ENCODE data around the gene TINAGL1. TPM values are rescaled to one million over a fixed set of nuclear protein-coding genes. Genes with fewer than 3 reads are reported as not detected.

Gene TINAGL1
- total RNA-seq, 1 experiment from 2014 or later: 16.0 TPM

DNA sequence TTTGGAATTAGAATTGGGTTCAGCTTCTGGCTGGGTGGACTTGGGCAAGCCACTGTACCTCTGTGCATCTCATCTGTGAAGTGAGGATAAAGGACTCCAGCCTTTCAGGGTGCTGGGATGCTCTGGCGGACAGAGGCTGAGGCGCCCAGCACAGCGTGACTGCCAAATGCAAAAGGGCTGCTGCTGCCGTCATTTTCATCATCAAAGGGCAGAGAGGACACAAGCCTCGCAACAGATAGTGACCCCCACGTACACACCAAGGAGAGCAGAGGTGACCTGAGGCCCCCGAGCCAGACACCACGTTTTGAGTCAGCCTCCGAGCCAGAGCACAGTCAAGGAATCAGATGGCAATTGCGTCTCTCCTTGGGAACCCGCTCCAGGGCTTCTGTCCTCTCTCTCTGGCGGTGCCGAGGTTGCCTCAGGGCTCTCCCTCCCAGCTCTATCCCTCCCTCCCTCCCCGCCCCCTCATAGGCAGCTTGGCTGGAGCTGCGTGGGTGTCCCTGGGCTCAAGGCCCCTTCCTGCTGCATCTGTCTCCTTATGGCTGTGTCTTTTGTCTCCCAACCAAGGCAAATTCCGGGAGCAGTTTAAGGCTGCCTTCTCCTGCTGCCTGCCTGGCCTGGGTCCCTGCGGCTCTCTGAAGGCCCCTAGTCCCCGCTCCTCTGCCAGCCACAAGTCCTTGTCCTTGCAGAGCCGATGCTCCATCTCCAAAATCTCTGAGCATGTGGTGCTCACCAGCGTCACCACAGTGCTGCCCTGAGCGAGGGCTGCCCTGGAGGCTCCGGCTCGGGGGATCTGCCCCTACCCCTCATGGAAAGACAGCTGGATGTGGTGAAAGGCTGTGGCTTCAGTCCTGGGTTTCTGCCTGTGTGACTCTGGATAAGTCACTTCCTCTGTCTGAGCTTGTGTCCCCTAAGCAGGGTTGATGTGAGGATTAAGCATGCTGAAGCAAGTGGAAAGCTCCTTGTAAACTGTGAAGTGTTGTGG, 50.2 kb downstream of the TINAGL1 start:
- peak; percentile 49 for DNase-seq (ENCODE audit: low read depth)

- no peak for DNase-seq (ENCODE audit: low read depth)
Observed at GRCh38 chr1:31627301-31627929, 51.1 kb downstream of the TINAGL1 start.

GRCh38 chr1:31627930-31628559, 51.7 kb downstream of the TINAGL1 start:
- no peak for DNase-seq (ENCODE audit: low read depth)

DNA sequence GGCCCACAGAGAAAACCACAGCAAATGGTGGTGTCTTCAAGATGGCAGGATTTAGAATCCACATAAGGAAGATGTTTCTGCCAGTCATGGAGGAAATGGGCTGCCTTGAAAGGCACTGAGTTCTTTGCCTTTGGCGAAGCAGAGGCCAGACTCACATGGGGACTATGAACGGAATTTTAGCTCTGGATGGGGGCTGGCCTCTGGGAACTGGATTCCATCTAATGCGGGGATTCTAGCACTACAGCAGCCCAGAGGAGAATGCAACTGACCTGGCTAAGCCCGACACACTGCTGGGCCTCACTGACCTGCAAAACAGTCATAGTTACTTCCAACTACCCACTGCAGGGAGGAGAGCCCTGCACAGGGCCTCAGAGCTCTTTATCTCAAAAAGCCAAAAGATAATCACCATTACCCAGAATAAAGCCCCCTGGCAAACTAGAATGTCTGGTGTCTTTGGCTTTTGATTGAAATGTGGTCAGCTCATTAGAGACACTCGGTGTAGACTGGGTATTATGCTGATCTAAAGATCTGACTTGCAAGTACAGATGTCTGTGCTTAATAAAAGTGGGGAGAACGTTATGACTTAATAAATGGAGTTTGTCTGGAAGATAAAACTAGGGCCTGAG, 52.7 kb downstream of the TINAGL1 start:
- no peak for DNase-seq (ENCODE audit: low read depth)

DNA sequence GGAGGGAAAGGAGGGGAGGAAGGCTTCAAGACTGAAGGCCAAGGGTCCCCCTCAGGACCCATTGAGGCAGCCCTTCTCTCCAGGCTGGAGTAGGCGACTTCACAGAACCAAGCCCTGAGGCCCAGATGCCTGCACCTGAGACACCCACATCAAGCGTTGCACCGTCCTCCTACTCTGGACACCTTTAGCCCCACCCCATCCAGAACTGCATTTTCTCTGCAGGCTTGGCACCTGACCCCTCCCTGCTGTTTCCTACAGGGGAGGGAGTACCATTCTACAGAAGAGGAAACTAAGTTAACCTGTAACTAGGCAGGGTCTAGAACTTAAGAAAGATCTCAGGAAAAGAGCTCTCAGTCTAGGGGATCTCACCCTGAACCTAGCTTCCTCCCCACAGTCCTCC, 56.3 kb downstream of the TINAGL1 start:
- DNase-seq (ENCODE audit: low read depth): no peak

- DNase-seq (ENCODE audit: low read depth): peak; percentile 25
Observed at GRCh38 chr1:31633117-31633516, 56.8 kb downstream of the TINAGL1 start.

Other genes with a start within 250 kb of the TINAGL1 start
- not detected in 2 replicates for gene FABP3, start 203.4 kb upstream of the TINAGL1 start, total RNA-seq (2014; rRNA removed; shearing (Covaris generic))
- gene SERINC2, start 163.3 kb upstream of the TINAGL1 start, total RNA-seq (2014; rRNA removed; shearing (Covaris generic)): 9.8 and 14.6 TPM in 2 replicates
- not detected in 2 replicates for gene HCRTR1, start 41.2 kb downstream of the TINAGL1 start, total RNA-seq (2014; rRNA removed; shearing (Covaris generic))
- 80.9 and 125 TPM in 2 replicates for gene PEF1, start 68.4 kb downstream of the TINAGL1 start, total RNA-seq (2014; rRNA removed; shearing (Covaris generic))
- 5.3 and 7.3 TPM in 2 replicates for gene COL16A1, start 127.5 kb downstream of the TINAGL1 start, total RNA-seq (2014; rRNA removed; shearing (Covaris generic))
- gene ADGRB2, start 187.8 kb downstream of the TINAGL1 start, total RNA-seq (2014; rRNA removed; shearing (Covaris generic)): 10.8 and 14.1 TPM in 2 replicates
- gene SPOCD1, start 239.5 kb downstream of the TINAGL1 start, total RNA-seq (2014; rRNA removed; shearing (Covaris generic)): 16.4 and 25.2 TPM in 2 replicates